ENCODE results near the gene C4B. TPM values are rescaled to one million over a fixed set of nuclear protein-coding genes. Genes with fewer than 3 reads are reported as not detected.

Gene C4B
- total RNA-seq, 1 experiment from 2014 or later: 2.7 TPM

DNA sequence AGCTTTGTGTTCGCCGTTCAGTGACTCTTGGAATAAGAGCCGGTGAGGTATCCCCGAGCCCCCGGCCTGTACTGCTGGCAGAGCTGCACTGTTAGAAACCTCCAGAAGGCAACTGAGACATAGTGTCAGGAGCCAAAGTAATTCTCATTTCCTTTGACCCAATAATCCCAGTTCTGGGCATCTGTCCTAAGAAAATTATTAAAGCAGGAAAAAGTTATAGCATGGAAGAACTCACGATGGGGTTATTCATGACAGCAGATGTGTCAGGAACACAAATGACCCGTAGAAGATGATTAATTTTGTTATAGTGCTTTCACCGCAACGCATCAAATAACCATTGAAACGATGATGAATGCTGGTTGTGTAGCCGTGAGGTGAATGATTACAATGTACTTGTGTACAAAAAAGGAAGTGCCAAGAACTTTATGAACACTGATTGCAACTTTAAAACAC, 43.9 kb downstream of the C4B start:
- Histone ChIP-seq H4K91ac (ENCODE audit: insufficient read length, low read depth, low read length) (no peak overlapping the region), H4K5ac (ENCODE audit: insufficient read length, low read depth, low read length) (no peak overlapping the region), H4K20me1 (ENCODE audit: control insufficient read depth, insufficient read depth, insufficient read length) (no peaks in the 10 kb centered on the region), H3K79me1 (ENCODE audit: insufficient read depth, low read depth, low read length, poor library complexity, severe bottlenecking) (no peaks in the 10 kb centered on the region), H3K23ac (ENCODE audit: insufficient read length, low read depth, low read length) (no peak overlapping the region), H3K4me1 (ENCODE audit: insufficient read depth, low read length) (no peaks in the 10 kb centered on the region), H2BK12ac (ENCODE audit: insufficient read length, low read depth, low read length) (no peak overlapping the region), H2BK5ac (ENCODE audit: insufficient read length, low read length) (no peak overlapping the region), H3K4me2 (ENCODE audit: insufficient read depth, insufficient read length, low read length) (no peak overlapping the region), H3K27ac (ENCODE audit: insufficient read length, low read depth, low read length) (no peak overlapping the region), H2AFZ (ENCODE audit: low read length) (no peak overlapping the region), H3K18ac (ENCODE audit: insufficient read length, low read depth, low read length) (no peak overlapping the region), H3K56ac (ENCODE audit: insufficient read length, low read depth, low read length) (no peak overlapping the region), H3K27me3 (ENCODE audit: insufficient read depth, low read length) (no peaks in the 10 kb centered on the region), H3K9ac (ENCODE audit: extremely low read depth, insufficient read length, low read length) (no peak overlapping the region), H3K4ac (ENCODE audit: low read depth, low read length) (no peak overlapping the region), H3K14ac (ENCODE audit: insufficient read depth, low read length) (no peak overlapping the region), H2BK15ac (ENCODE audit: low read depth, low read length) (no peak overlapping the region), H2AK5ac (ENCODE audit: insufficient read length, low read length) (no peak overlapping the region), H3K23me2 (ENCODE audit: insufficient read length, low read depth, low read length, poor library complexity, severe bottlenecking) (no peaks in the 10 kb centered on the region), H2BK20ac (ENCODE audit: low read depth, low read length, poor library complexity, severe bottlenecking) (no peak overlapping the region), H3K9me3 (ENCODE audit: control insufficient read depth, low read depth, low read length) (no peaks in the 10 kb centered on the region), H3K79me2 (ENCODE audit: insufficient read depth, low read length) (no peaks in the 10 kb centered on the region), H2BK120ac (ENCODE audit: low read depth, low read length, poor library complexity, severe bottlenecking) (no peak overlapping the region), H4K8ac (replicated peaks; ENCODE audit: insufficient read length, low read depth, low read length) (no peak overlapping the region), H3T11ph (ENCODE audit: low read length) (no peak overlapping the region)
- Mint-ChIP-seq H3K9me3 (no peaks in the 10 kb centered on the region), H3K36me3 (ENCODE audit: insufficient read depth in 1 of 3, low read depth in 3 of 3) (no peaks in the 10 kb centered on the region; a peak in 1 of 7 replicates), H3K27me3 (ENCODE audit: low read depth) (peaks cover 3% of the 10 kb centered on the region; the same call in 1 of the 2 replicates), H3K4me3 (no peak overlapping the region), H3K4me1 (peaks cover 0 to 4% of the 10 kb centered on the region in 2 experiments; a peak in 2 of 4 replicates), H3K27ac (no peak overlapping the region)
- no peak for TF ChIP-seq CTCF (conservative IDR thresholded peaks at IDR 0.05)
- DNase-seq: no peak
- WGBS (ENCODE audit: extremely low coverage, insufficient read length, low lambda C conversion rate): no CpG with 5 or more reads among the region's 11 CpGs
